K562 (cell line): Measurements from ENCODE around the gene SLC7A9. TPM values are rescaled to one million over a fixed set of nuclear protein-coding genes. Genes with fewer than 3 reads are reported as not detected.

Experiments
- ATAC-seq: fragments of 200-7000 bp; cut with Tn5 transposase; 3 replicates; pipeline ENCODE4 v1.9.1; 2020; ENCODE audit warnings: moderate library complexity
- BruUV-seq: library from RNA; stranded (reverse); fragments of 400-500 nt; replicated peaks from 2 replicates; lab custom pipeline; 2021; lab: Mats Ljungman, UMichigan
- CTCF ChIA-PET: fragments of 300-600 bp; formaldehyde crosslinking; extraction: SDS; loops from one replicate; lab custom pipeline; 2021; ENCODE audit warnings: low intra/inter-chr PET ratio; lab: Yijun Ruan, JAX
- POLR2A ChIA-PET: fragments of 300-600, 350-650 bp; sonication (Branson Sonifier 250); formaldehyde crosslinking; extraction: SDS; loops from one replicate; lab custom pipeline; 2021; ENCODE audit warnings: antibody characterized with exemption, inconsistent platforms; lab: Yijun Ruan, JAX
- DNase-seq, 4 experiments: peaks; one replicate each; pipeline versions ENCODE4 v3.0.0 to v3.0.0-alpha.2; 2011 to 2018; ENCODE audit warnings: low spot score in 3 of 4, mixed read lengths in 3 of 4; ENCODE audit errors: extremely low read depth in 1 of 4
- FAIRE-seq: peaks from 2 replicates; lab custom pipeline; 2011; peaks lifted over from hg19 to GRCh38; lab: Jason Lieb, UNC
- H2AFZ ChIP-seq: 2 replicates; pipeline ENCODE4 v1.6.0; 2011; ENCODE audit warnings: low read depth, low read length, control low read depth, inconsistent platforms
- H3K27ac ChIP-seq: fragments of 200-600 bp; 3 replicates; pipeline ENCODE4 v1.8.0; 2011; ENCODE audit warnings: low read depth, mild to moderate bottlenecking, control low read depth, inconsistent platforms, low read length, moderate library complexity, mixed read lengths; ENCODE audit errors: extremely low read depth
- H3K27me3 ChIP-seq, 2 experiments: fragments of 300-600 bp in 1 of 2; 2 replicates in 1 of 2; 3 replicates in 1 of 2; pipeline versions ENCODE4 v1.6.0 to v1.8.0; 2011; ENCODE audit warnings: inconsistent platforms in 2 of 2, low read length in 2 of 2, mild to moderate bottlenecking in 1 of 2, mixed read lengths in 1 of 2, moderate library complexity in 1 of 2; ENCODE audit not compliant: control insufficient read depth in 2 of 2, insufficient read depth in 2 of 2
- H3K36me3 ChIP-seq: fragments of 300-600 bp; 3 replicates; pipeline ENCODE4 v1.8.0; 2011; ENCODE audit warnings: mild to moderate bottlenecking, low read length, inconsistent platforms; ENCODE audit not compliant: control insufficient read depth, insufficient read depth
- H3K4me1 ChIP-seq, 2 experiments: fragments of 200-600 bp in 1 of 2; replicated peaks in 1 of 2; 2 replicates in 1 of 2; 3 replicates in 1 of 2; pipeline versions ENCODE4 v1.5.1 to v1.8.0; 2011; ENCODE audit warnings: inconsistent platforms in 2 of 2, low read length in 2 of 2, mild to moderate bottlenecking in 1 of 2, mixed read lengths in 1 of 2, moderate library complexity in 1 of 2; ENCODE audit not compliant: control insufficient read depth in 2 of 2, insufficient read depth in 2 of 2
- H3K4me2 ChIP-seq: 2 replicates; pipeline ENCODE4 v1.6.1; 2011; ENCODE audit warnings: low read length, control low read depth, inconsistent platforms, mixed read lengths; ENCODE audit not compliant: insufficient read depth
- H3K4me3 ChIP-seq: fragments of 200-600 bp; sonication (generic), shearing (Covaris generic); 2 replicates; pipeline ENCODE4 v1.5.1; 2016; ENCODE audit warnings: control low read depth, inconsistent platforms
- H3K79me2 ChIP-seq: fragments of 200-600 bp; 3 replicates; pipeline ENCODE4 v1.8.0; 2011; ENCODE audit warnings: low read length, inconsistent platforms; ENCODE audit not compliant: control insufficient read depth, insufficient read depth
- H3K9ac ChIP-seq, 2 experiments: 2 replicates each; pipeline versions ENCODE4 v1.6.0 to v1.6.1; 2011; ENCODE audit warnings: low read depth in 2 of 2, low read length in 2 of 2, control low read depth in 1 of 2, inconsistent platforms in 1 of 2, mild to moderate bottlenecking in 1 of 2, mixed read lengths in 1 of 2; ENCODE audit not compliant: insufficient read depth in 1 of 2
- H3K9me1 ChIP-seq: one replicate; pipeline ENCODE4 v1.6.0; 2011; ENCODE audit warnings: inconsistent platforms, mild to moderate bottlenecking, low read length, moderate library complexity; ENCODE audit not compliant: control insufficient read depth, insufficient read depth
- H3K9me3 ChIP-seq: replicated peaks from 2 replicates; pipeline ENCODE4 v1.5.1; 2011; ENCODE audit warnings: low read depth, low read length, inconsistent platforms; ENCODE audit not compliant: control insufficient read depth, insufficient read depth
- H4K20me1 ChIP-seq: replicated peaks from 2 replicates; pipeline ENCODE4 v1.6.1; 2011; ENCODE audit warnings: low read length, inconsistent platforms, mixed read lengths; ENCODE audit not compliant: control insufficient read depth, insufficient read depth
- ARHGAP35 ChIP-seq: fragments of 450-650 bp; IDR thresholded peaks from 2 replicates; pipeline ENCODE4 v1.6.1; 2018; ENCODE audit not compliant: partially characterized antibody
- E4F1 ChIP-seq: fragments of 250-450 bp; sonication (Bioruptor Pico); IDR thresholded peaks from 2 replicates; pipeline ENCODE4 v1.5.0; 2021; ENCODE audit warnings: mild to moderate bottlenecking, borderline replicate concordance
- EWSR1 ChIP-seq: fragments of 450-650 bp; IDR thresholded peaks from 2 replicates; pipeline ENCODE4 v1.6.1; 2018; ENCODE audit warnings: borderline replicate concordance, mild to moderate bottlenecking, low read depth, moderate library complexity; ENCODE audit not compliant: partially characterized antibody
- FOSL1 ChIP-seq: fragments of 200-800 bp; sonication (Bioruptor generic); conservative IDR thresholded peaks from 2 replicates; pipeline ENCODE4 v1.6.1; 2016; ENCODE audit warnings: missing genetic modification characterization, missing compliant biosample characterization
- JUN ChIP-seq, 2 experiments: sonication (generic) in 1 of 2; formaldehyde crosslinking in 1 of 2; IDR thresholded peaks; 2 replicates each; pipeline versions ENCODE4 v1.6.1 to v1.8.0; 2012 to 2022; ENCODE audit warnings: borderline replicate concordance in 2 of 2, mild to moderate bottlenecking in 2 of 2, improper control_type of control experiment in 1 of 2, low read depth in 1 of 2, low read length in 1 of 2, missing genetic modification reagents in 1 of 2
- NFE2 ChIP-seq: IDR thresholded peaks from 2 replicates; pipeline ENCODE4 v1.6.1; 2014; ENCODE audit warnings: antibody characterized with exemption, low read depth
- SFPQ ChIP-seq: fragments of 200-400 bp; formaldehyde crosslinking; IDR thresholded peaks from 2 replicates; pipeline ENCODE4 v1.6.1; 2017; ENCODE audit warnings: mild to moderate bottlenecking, low read depth, low read length, moderate library complexity
- TRIM25 ChIP-seq: fragments of 450-650 bp; IDR thresholded peaks from 2 replicates; pipeline ENCODE4 v1.7.0; 2016; ENCODE audit warnings: borderline replicate concordance
- ZNF263 ChIP-seq: sonication (generic); formaldehyde crosslinking; IDR thresholded peaks from 2 replicates; pipeline ENCODE4 v1.8.0; 2022; ENCODE audit warnings: mild to moderate bottlenecking, missing genetic modification reagents, borderline replicate concordance
- ZNF311 ChIP-seq: fragments of 250-450 bp; sonication (Bioruptor Pico); IDR thresholded peaks from 2 replicates; pipeline ENCODE4 v1.4.0; 2020; ENCODE audit warnings: mild to moderate bottlenecking, moderate library complexity
- ZNF408 ChIP-seq: fragments of 250-450 bp; sonication (Bioruptor Pico); IDR thresholded peaks from 2 replicates; pipeline ENCODE4 v1.4.0; 2020; ENCODE audit warnings: low read depth, mild to moderate bottlenecking, moderate library complexity
- ZNF445 ChIP-seq: fragments of 250-450 bp; sonication (Bioruptor Pico); IDR thresholded peaks from 2 replicates; pipeline ENCODE4 v1.4.0; 2020; ENCODE audit warnings: low read depth, mild to moderate bottlenecking, moderate library complexity
- ZNF75A ChIP-seq: fragments of 450-650 bp; formaldehyde crosslinking; IDR thresholded peaks from 2 replicates; pipeline ENCODE4 v1.4.0; 2020; ENCODE audit warnings: mild to moderate bottlenecking
- WGBS: fragments of 100-300 bp; shearing (Covaris generic); methylation state at CpG from one replicate; pipeline ENCODE4 v1.1.6; 2016; ENCODE audit warnings: low coverage, mixed read lengths; ENCODE audit not compliant: insufficient coverage; ENCODE audit errors: missing lambda C conversion rate; 5-methylcytosine and 5-hydroxymethylcytosine counted together
- in situ Hi-C: fragments of 300-500 bp; cut with MboI; formaldehyde crosslinking; loops from 4 replicates; pipeline ENCODE4 v1.15.0; 2018; ENCODE audit warnings: inconsistent platforms, mixed read lengths
- intact Hi-C: fragments of 100-400 bp; cut with micrococcal nuclease; formaldehyde crosslinking; loops from 2 replicates; pipeline ENCODE4 v1.14.2; 2022
- polyA plus RNA-seq, 8 experiments: library from polyadenylated mRNA; depleted of rRNA in 4 of 8; stranded (reverse) in 5 of 8; unstranded in 3 of 8; fragments of >200 nt; fragmentation: Nextera tagmentation in 2 of 8; fragmentation: Illumina TruSeq in 1 of 8; extraction: Ambion mirVana in 2 of 8; extraction: Trizol in 1 of 8; gene quantifications; 2 replicates each; pipeline versions ENCODE4 v1.2.1 to v1.2.3, GENCODE V29; 2011 to 2014; ENCODE audit warnings: inconsistent platforms in 1 of 8, missing spikeins in 1 of 8
- total RNA-seq, 7 experiments: library from RNA; depleted of rRNA in 6 of 7; stranded (reverse); fragments of >200 nt in 6 of 7; fragmentation: Illumina TruSeq in 2 of 7; extraction: Trizol in 2 of 7; gene quantifications; 2 replicates each; pipeline versions ENCODE4 v1.2.1 to v1.2.3, GENCODE V29; 2011 to 2021; ENCODE audit warnings: low replicate concordance in 1 of 7

Gene SLC7A9
- total and polyA plus RNA-seq, 9 of the 15 experiments (the other 6 are each of a cell fraction or from before 2014, with no cell fraction given) = not detected

- no peak overlapping the region for H3K9ac ChIP-seq
- POLR2A ChIA-PET = no interaction called here
- H3K9me1 ChIP-seq = no peaks in the 10 kb centered on the region
- intact Hi-C loops (no loop called here), in situ Hi-C loops (no loop called here)
- no peak overlapping the region for H3K4me2 ChIP-seq
- CTCF ChIA-PET = no interaction called here
- DNase-seq = no peak
- WGBS = 1% methylated on average over 8 of the region's 8 CpGs
- H4K20me1 ChIP-seq = no peaks in the 10 kb centered on the region
- FAIRE-seq = no peak
- no peaks in the 10 kb centered on the region for H3K79me2 ChIP-seq
- H2AFZ ChIP-seq = no peak overlapping the region
- no peak overlapping the region for H3K4me3 ChIP-seq
- no peak overlapping the region for H3K27ac ChIP-seq
- no peaks in the 10 kb centered on the region for H3K9me3 ChIP-seq
- H3K27me3 ChIP-seq = peaks cover 4 to 12% of the 10 kb centered on the region in 2 experiments; a peak in 3 of 5 replicates
- no peaks in the 10 kb centered on the region for H3K4me1 ChIP-seq
- TF ChIP-seq JUN (IDR thresholded peaks at IDR 0.05; ENCODE audit: borderline replicate concordance, low read depth, low read length) = no peak
- no peak for TF ChIP-seq JUN (CRISPR knock-in tag; IDR thresholded peaks at IDR 0.05; ENCODE audit: borderline replicate concordance)
- no peak for TF ChIP-seq ZNF408
- no peak for TF ChIP-seq ARHGAP35
- TF ChIP-seq ZNF445 (CRISPR knock-in tag) = no peak
- no peak for TF ChIP-seq EWSR1
- no peak for TF ChIP-seq SFPQ
- TF ChIP-seq ZNF311 (CRISPR knock-in tag) = no peak
- TF ChIP-seq E4F1 = no peak
- TF ChIP-seq NFE2 = no peak
- TF ChIP-seq ZNF75A (CRISPR knock-in tag) = no peak
- TF ChIP-seq TRIM25 = no peak
- TF ChIP-seq FOSL1 = no peak
- TF ChIP-seq ZNF263 (CRISPR knock-in tag) = no peak
- H3K36me3 ChIP-seq = no peaks in the 10 kb centered on the region
- no peak for ATAC-seq
- no TSS peak for BruUV-seq
Measured at GRCh38 chr19:32842061-32842460, 27.5 kb downstream of the SLC7A9 start.
